ENCODE measurements around the gene ENGASE. TPM values are rescaled to one million over a fixed set of nuclear protein-coding genes. Genes with fewer than 3 reads are reported as not detected.

ENGASE gene
- total RNA-seq, 4 donors from 2014 or later, result 29.9 to 64.8 (median 57.1) TPM

- Histone ChIP-seq H3K4me3 (no peak overlapping the region), H3K27ac (no peak overlapping the region), H3K36me3 (no peaks in the 10 kb centered on the region), H3K4me1 (no peaks in the 10 kb centered on the region), H3K9me3 (peaks cover 0 to 9% (median 0%) of the 10 kb centered on the region in 4 donors), H3K27me3 (peaks cover 0 to 49% of the 10 kb centered on the region in 2 donors)
- TF ChIP-seq CTCF (IDR thresholded peaks at IDR 0.05), result no peak
- no peak for TF ChIP-seq POLR2A (IDR thresholded peaks at IDR 0.05)
- no peak for TF ChIP-seq EP300 (IDR thresholded peaks at IDR 0.05)
- 82 to 89% methylated on average over 18 to 21 of the region's 21 CpGs for WGBS, 2 donors
- DNase-seq (ENCODE audit: low spot score in 2 of 2), result no peak
Measured at GRCh38 chr17:79131274-79131635, 56.6 kb downstream of the ENGASE start.

GRCh38 chr17:79131701-79132100 lies 57.1 kb downstream of the ENGASE start:
- no peaks in the 10 kb centered on the region for H3K4me1 ChIP-seq
- H3K27me3 ChIP-seq, result peaks cover 0 to 48% of the 10 kb centered on the region in 2 donors
- no peaks in the 10 kb centered on the region for H3K36me3 ChIP-seq
- no peak overlapping the region for H3K4me3 ChIP-seq
- DNase-seq (ENCODE audit: low spot score in 2 of 2), result no peak
- no peak for TF ChIP-seq EP300 (IDR thresholded peaks at IDR 0.05)
- TF ChIP-seq CTCF (IDR thresholded peaks at IDR 0.05), result no peak
- TF ChIP-seq POLR2A (IDR thresholded peaks at IDR 0.05), result no peak
- H3K27ac ChIP-seq, result no peak overlapping the region
- H3K9me3 ChIP-seq, result peaks cover 0 to 9% (median 0%) of the 10 kb centered on the region in 4 donors
- WGBS, 2 donors, result 75 to 76% methylated on average over 8 of the region's 8 CpGs

GRCh38 chr17:79132271-79133064 lies 57.8 kb downstream of the ENGASE start:
- H3K9me3 ChIP-seq, result peaks cover 0 to 9% (median 0%) of the 10 kb centered on the region in 4 donors
- H3K36me3 ChIP-seq, result no peaks in the 10 kb centered on the region
- H3K27ac ChIP-seq, result no peak overlapping the region
- H3K27me3 ChIP-seq, result peaks cover 0 to 44% of the 10 kb centered on the region in 2 donors
- DNase-seq (ENCODE audit: low spot score in 2 of 2), result no peak
- H3K4me1 ChIP-seq, result peaks cover 0 to 3% (median 0%) of the 10 kb centered on the region in 4 donors
- WGBS, 2 donors, result 73 to 75% methylated on average over 28 to 35 of the region's 36 CpGs
- no peak for TF ChIP-seq EP300 (IDR thresholded peaks at IDR 0.05)
- no peak for TF ChIP-seq POLR2A (IDR thresholded peaks at IDR 0.05)
- no peak for TF ChIP-seq CTCF (IDR thresholded peaks at IDR 0.05)
- H3K4me3 ChIP-seq, result no peak overlapping the region

- TF ChIP-seq EP300 (IDR thresholded peaks at IDR 0.05) (no peak), POLR2A (IDR thresholded peaks at IDR 0.05) (no peak), CTCF (IDR thresholded peaks at IDR 0.05) (no peak)
- peaks cover 0 to 39% of the 10 kb centered on the region in 2 donors for H3K27me3 ChIP-seq
- peaks cover 0 to 8% (median 0%) of the 10 kb centered on the region in 4 donors for H3K4me1 ChIP-seq
- no peak overlapping the region for H3K27ac ChIP-seq
- DNase-seq (ENCODE audit: low spot score in 2 of 2), result no peak
- H3K36me3 ChIP-seq, result no peaks in the 10 kb centered on the region
- no peak overlapping the region for H3K4me3 ChIP-seq
- peaks cover 0 to 9% (median 0%) of the 10 kb centered on the region in 4 donors for H3K9me3 ChIP-seq
- WGBS, 2 donors, result 100% methylated on average over 1 of the region's 1 CpG; no CpG with 5 or more reads in 1 of the 2 donors
Measured at GRCh38 chr17:79133214-79133613, 58.6 kb downstream of the ENGASE start.

GRCh38 chr17:79133985-79134384 lies 59.4 kb downstream of the ENGASE start:
- Histone ChIP-seq H3K4me3 (no peak overlapping the region), H3K36me3 (no peaks in the 10 kb centered on the region), H3K27me3 (peaks cover 0 to 36% of the 10 kb centered on the region in 2 donors), H3K9me3 (peaks cover 0 to 9% (median 0%) of the 10 kb centered on the region in 4 donors), H3K4me1 (peaks cover 0 to 8% (median 0%) of the 10 kb centered on the region in 4 donors), H3K27ac (no peak overlapping the region)
- no peak for DNase-seq (ENCODE audit: low spot score in 2 of 2)
- WGBS, 2 donors, result 69 to 81% methylated on average over 7 of the region's 7 CpGs
- no peak for TF ChIP-seq POLR2A (IDR thresholded peaks at IDR 0.05)
- TF ChIP-seq EP300 (IDR thresholded peaks at IDR 0.05), result no peak
- TF ChIP-seq CTCF (IDR thresholded peaks at IDR 0.05), result no peak

All from tibial nerve (tissue), 4 donors.